ENCODE data around the gene BAIAP3.
"Not testable (repeated sequence)": the region's sequence is repeated elsewhere in the genome, so short reads cannot be mapped to it uniquely, and the experiment has no call there.

BAIAP3 gene

GRCh38 chr16:1290860-1291575 lies 42.4 kb upstream of the BAIAP3 start:
- Histone ChIP-seq H3K27ac (ENCODE audit: low read depth, low read length) (no peak overlapping the region), H3K9ac (ENCODE audit: low read depth, low read length) (no peak overlapping the region; the same call in 1 of the 2 replicates), H3K27me3 (ENCODE audit: insufficient read depth, low read length) (peaks cover 45% of the 10 kb centered on the region), H3K9me3 (ENCODE audit: insufficient read depth, low read depth, low read length) (no peaks in the 10 kb centered on the region), H3K4me3 (ENCODE audit: low read length) (no peak overlapping the region), H3K36me3 (ENCODE audit: insufficient read depth, low read length) (no peaks in the 10 kb centered on the region), H3K4me1 (ENCODE audit: insufficient read depth, low read length) (peaks cover 7% of the 10 kb centered on the region; the same call in 1 of the 2 replicates)
- WGBS, result 86% methylated on average over 26 of the region's 29 CpGs

GRCh38 chr16:1291576-1291974 lies 41.9 kb upstream of the BAIAP3 start:
- Histone ChIP-seq H3K27ac (ENCODE audit: low read depth, low read length) (no peak overlapping the region), H3K36me3 (ENCODE audit: insufficient read depth, low read length) (no peaks in the 10 kb centered on the region), H3K4me1 (ENCODE audit: insufficient read depth, low read length) (peaks cover 7% of the 10 kb centered on the region; the same call in 1 of the 2 replicates), H3K9ac (ENCODE audit: low read depth, low read length) (no peak overlapping the region), H3K9me3 (ENCODE audit: insufficient read depth, low read depth, low read length) (no peaks in the 10 kb centered on the region), H3K27me3 (ENCODE audit: insufficient read depth, low read length) (peaks cover 45% of the 10 kb centered on the region), H3K4me3 (ENCODE audit: low read length) (no peak overlapping the region)
- 76% methylated on average over 17 of the region's 17 CpGs for WGBS

GRCh38 chr16:1292208-1292607 lies 41.2 kb upstream of the BAIAP3 start:
- H3K4me1 ChIP-seq (ENCODE audit: insufficient read depth, low read length); H3K9me3 ChIP-seq (ENCODE audit: insufficient read depth, low read depth, low read length); H3K4me3 ChIP-seq (ENCODE audit: low read length); H3K36me3 ChIP-seq (ENCODE audit: insufficient read depth, low read length); H3K9ac ChIP-seq (ENCODE audit: low read depth, low read length); H3K27ac ChIP-seq (ENCODE audit: low read depth, low read length): not testable (repeated sequence)
- WGBS, result 93% methylated on average over 5 of the region's 6 CpGs
- peaks cover 45% of the 10 kb centered on the region for H3K27me3 ChIP-seq (ENCODE audit: insufficient read depth, low read length)

DNA sequence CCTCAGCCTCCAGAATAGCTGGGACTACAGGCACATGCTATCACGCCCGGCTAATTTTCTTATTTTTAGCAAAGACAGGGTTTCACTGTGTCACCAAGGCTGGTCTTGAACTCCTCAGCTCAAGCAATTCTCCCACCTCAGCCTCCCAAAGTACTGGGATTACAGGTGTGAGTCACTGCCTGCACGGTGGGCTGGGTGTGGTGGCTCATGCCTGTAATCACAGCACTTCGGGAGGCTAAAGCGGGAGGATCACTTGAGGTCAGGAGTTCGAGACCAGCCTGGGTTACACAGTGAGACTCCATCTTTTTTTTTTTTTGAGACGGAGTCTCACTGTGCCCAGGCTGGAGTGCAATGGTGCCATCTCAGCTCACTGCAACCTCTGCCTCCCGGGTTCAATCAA lies 40.6 kb upstream of the BAIAP3 start:
- H3K4me3 ChIP-seq (ENCODE audit: low read length); H3K36me3 ChIP-seq (ENCODE audit: insufficient read depth, low read length); H3K27ac ChIP-seq (ENCODE audit: low read depth, low read length); H3K9ac ChIP-seq (ENCODE audit: low read depth, low read length); H3K9me3 ChIP-seq (ENCODE audit: insufficient read depth, low read depth, low read length); H3K4me1 ChIP-seq (ENCODE audit: insufficient read depth, low read length): not testable (repeated sequence)
- H3K27me3 ChIP-seq (ENCODE audit: insufficient read depth, low read length), result peaks cover 41% of the 10 kb centered on the region
- 86% methylated on average over 8 of the region's 8 CpGs for WGBS

DNA sequence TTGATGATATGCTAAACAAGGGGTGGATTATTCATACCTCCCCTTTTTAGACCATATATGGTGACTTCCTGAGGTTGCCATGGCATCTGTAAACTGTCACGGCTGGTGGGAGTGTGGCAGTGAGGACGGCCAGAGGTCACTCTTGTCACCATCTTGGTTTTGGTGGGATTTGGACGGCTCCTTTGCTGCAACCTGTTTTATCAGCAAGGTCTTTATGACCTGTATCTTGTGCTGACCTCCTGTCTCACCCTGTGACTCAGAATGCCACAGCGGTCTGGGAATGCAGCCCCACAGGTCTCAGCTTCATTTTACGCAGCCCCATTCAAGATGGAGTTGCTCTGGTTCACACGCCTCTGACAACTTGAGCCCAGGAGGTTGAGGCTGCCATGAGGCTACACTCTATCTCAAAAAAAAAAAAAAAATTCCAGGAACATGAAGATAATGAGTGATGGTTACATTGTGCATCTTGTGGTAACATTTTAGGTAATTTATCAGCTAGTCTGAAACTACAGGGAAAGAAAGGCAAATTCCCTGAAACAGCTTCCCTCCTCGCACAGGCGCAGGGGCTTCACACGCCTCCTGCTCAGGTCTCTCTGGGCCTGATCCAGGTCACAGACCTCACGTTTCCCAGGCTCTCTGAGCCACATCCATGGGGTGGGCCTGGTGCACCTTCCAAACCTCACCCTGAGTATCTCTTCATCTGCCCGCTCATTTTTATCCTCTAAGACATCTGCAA lies 39.4 kb upstream of the BAIAP3 start:
- Histone ChIP-seq H3K27me3 (ENCODE audit: insufficient read depth, low read length) (peaks cover 29% of the 10 kb centered on the region), H3K36me3 (ENCODE audit: insufficient read depth, low read length) (no peaks in the 10 kb centered on the region), H3K4me1 (ENCODE audit: insufficient read depth, low read length) (peaks cover 7% of the 10 kb centered on the region; the same call in 1 of the 2 replicates), H3K9me3 (ENCODE audit: insufficient read depth, low read depth, low read length) (no peaks in the 10 kb centered on the region), H3K27ac (ENCODE audit: low read depth, low read length) (no peak overlapping the region), H3K9ac (ENCODE audit: low read depth, low read length) (no peak overlapping the region), H3K4me3 (ENCODE audit: low read length) (no peak overlapping the region)
- 88% methylated on average over 11 of the region's 11 CpGs for WGBS

GRCh38 chr16:1295465-1295864 lies 38.0 kb upstream of the BAIAP3 start:
- Histone ChIP-seq H3K27ac (ENCODE audit: low read depth, low read length) (no peak overlapping the region), H3K27me3 (ENCODE audit: insufficient read depth, low read length) (peaks cover 17% of the 10 kb centered on the region), H3K36me3 (ENCODE audit: insufficient read depth, low read length) (no peaks in the 10 kb centered on the region), H3K9ac (ENCODE audit: low read depth, low read length) (no peak overlapping the region), H3K4me3 (ENCODE audit: low read length) (no peak overlapping the region), H3K9me3 (ENCODE audit: insufficient read depth, low read depth, low read length) (no peaks in the 10 kb centered on the region), H3K4me1 (ENCODE audit: insufficient read depth, low read length) (peaks cover 2% of the 10 kb centered on the region; the same call in 1 of the 2 replicates)
- WGBS, result 39% methylated on average over 5 of the region's 5 CpGs

- 92% methylated on average over 8 of the region's 8 CpGs for WGBS
- not testable (repeated sequence) for H3K27me3 ChIP-seq (ENCODE audit: insufficient read depth, low read length); H3K9me3 ChIP-seq (ENCODE audit: insufficient read depth, low read depth, low read length); H3K4me3 ChIP-seq (ENCODE audit: low read length); H3K9ac ChIP-seq (ENCODE audit: low read depth, low read length); H3K4me1 ChIP-seq (ENCODE audit: insufficient read depth, low read length); H3K27ac ChIP-seq (ENCODE audit: low read depth, low read length); H3K36me3 ChIP-seq (ENCODE audit: insufficient read depth, low read length)
These were observed 36.8 kb upstream of the BAIAP3 start for GRCh38 chr16:1296688-1297017.

GRCh38 chr16:1297018-1297696 lies 36.3 kb upstream of the BAIAP3 start:
- H3K27ac ChIP-seq (ENCODE audit: low read depth, low read length), result no peak overlapping the region
- no peak overlapping the region for H3K9ac ChIP-seq (ENCODE audit: low read depth, low read length)

DNA sequence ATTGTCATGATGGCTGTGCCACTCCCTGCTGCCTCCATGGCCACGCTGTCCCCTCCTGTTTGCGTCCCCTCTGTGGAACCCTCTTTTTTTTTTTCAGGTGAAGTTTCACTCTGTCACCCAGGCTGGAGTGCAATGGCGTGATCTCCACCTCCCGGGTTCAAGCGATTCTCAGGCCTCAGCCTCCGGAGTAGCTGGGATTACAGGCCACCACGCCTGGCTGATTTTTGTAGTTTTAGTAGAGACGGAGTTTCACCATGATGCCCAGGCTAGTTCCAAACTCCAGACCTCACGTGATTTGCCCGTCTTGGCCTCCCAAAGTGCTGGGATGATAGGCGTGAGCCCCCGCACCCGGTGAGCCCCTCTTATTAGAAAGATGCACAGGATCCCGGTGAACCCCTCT lies 35.0 kb upstream of the BAIAP3 start:
- Histone ChIP-seq H3K36me3 (ENCODE audit: insufficient read depth, low read length) (no peaks in the 10 kb centered on the region), H3K4me3 (ENCODE audit: low read length) (no peak overlapping the region), H3K4me1 (ENCODE audit: insufficient read depth, low read length) (no peaks in the 10 kb centered on the region; the same call in 1 of the 2 replicates), H3K27ac (ENCODE audit: low read depth, low read length) (no peak overlapping the region), H3K27me3 (ENCODE audit: insufficient read depth, low read length) (peaks cover 5% of the 10 kb centered on the region; the same call in 1 of the 2 replicates), H3K9ac (ENCODE audit: low read depth, low read length) (no peak overlapping the region), H3K9me3 (ENCODE audit: insufficient read depth, low read depth, low read length) (no peaks in the 10 kb centered on the region)
- WGBS, result 94% methylated on average over 14 of the region's 14 CpGs

More at GRCh38 chr16:1297018-1297696, 36.3 kb upstream of the BAIAP3 start:
- Histone ChIP-seq H3K4me1 (ENCODE audit: insufficient read depth, low read length) (no peaks in the 10 kb centered on the region; the same call in 1 of the 2 replicates), H3K27me3 (ENCODE audit: insufficient read depth, low read length) (peaks cover 5% of the 10 kb centered on the region; the same call in 1 of the 2 replicates), H3K4me3 (ENCODE audit: low read length) (no peak overlapping the region), H3K36me3 (ENCODE audit: insufficient read depth, low read length) (no peaks in the 10 kb centered on the region), H3K9me3 (ENCODE audit: insufficient read depth, low read depth, low read length) (no peaks in the 10 kb centered on the region)
- WGBS, result 88% methylated on average over 6 of the region's 6 CpGs

GRCh38 chr16:1299012-1299867 lies 34.2 kb upstream of the BAIAP3 start:
- Histone ChIP-seq H3K27ac (ENCODE audit: low read depth, low read length) (no peak overlapping the region), H3K4me3 (ENCODE audit: low read length) (no peak overlapping the region), H3K9ac (ENCODE audit: low read depth, low read length) (no peak overlapping the region), H3K9me3 (ENCODE audit: insufficient read depth, low read depth, low read length) (no peaks in the 10 kb centered on the region), H3K36me3 (ENCODE audit: insufficient read depth, low read length) (no peaks in the 10 kb centered on the region), H3K4me1 (ENCODE audit: insufficient read depth, low read length) (no peaks in the 10 kb centered on the region; the same call in 1 of the 2 replicates), H3K27me3 (ENCODE audit: insufficient read depth, low read length) (peaks cover 5% of the 10 kb centered on the region; the same call in 1 of the 2 replicates)
- WGBS, result 84% methylated on average over 31 of the region's 31 CpGs
